Measurements from ENCODE around the gene EIF2S2.
"Not testable (repeated sequence)": the region's sequence is repeated elsewhere in the genome, so short reads cannot be mapped to it uniquely, and the experiment has no call there.

The EIF2S2 gene, protein sequence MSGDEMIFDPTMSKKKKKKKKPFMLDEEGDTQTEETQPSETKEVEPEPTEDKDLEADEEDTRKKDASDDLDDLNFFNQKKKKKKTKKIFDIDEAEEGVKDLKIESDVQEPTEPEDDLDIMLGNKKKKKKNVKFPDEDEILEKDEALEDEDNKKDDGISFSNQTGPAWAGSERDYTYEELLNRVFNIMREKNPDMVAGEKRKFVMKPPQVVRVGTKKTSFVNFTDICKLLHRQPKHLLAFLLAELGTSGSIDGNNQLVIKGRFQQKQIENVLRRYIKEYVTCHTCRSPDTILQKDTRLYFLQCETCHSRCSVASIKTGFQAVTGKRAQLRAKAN

DNA sequence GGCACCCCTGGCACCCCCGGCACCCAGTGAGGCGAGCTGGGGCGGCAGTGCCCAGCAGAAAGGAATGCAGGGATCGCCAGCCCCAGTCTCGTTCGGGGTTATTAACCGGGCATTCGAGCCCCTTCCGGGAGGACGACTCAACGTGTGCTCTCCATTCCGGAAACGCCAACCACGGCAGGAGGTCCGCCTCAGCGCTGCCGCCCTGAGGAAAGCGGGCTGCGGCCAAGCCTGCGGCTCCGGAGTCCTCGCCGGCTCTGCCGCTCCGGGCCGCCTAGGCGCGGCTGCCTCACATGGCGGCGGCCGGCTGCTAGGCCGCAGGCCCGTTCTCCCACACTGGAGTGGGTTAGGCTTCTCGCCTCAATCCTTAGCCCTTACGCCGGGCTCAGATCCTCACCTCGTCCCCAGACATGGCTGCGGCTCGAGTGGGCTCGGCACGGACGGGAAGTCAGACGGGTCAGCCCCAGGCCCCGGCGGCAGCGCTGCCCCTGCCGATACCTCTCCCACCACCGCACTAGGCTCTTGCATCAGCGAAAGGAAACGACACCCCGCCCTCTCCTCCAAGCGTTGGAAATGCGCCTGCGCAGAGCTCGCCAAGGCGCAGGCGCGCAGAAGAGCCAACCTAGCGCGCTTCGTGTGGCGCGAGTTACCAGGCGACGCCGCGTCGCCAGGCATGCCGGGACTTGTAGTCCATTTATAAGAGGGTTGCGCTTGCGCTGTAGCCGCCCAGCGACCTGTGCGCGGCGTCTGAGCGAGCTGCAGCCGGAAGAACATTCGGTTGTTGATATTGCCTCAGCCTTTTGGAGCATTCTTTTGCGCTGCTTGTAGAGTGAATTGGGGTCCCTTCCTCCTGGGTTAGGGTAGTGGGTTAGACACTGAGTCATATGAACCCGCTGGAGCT lies at the start of gene EIF2S2:
Gene EIF2S2, minus strand, starts transcription at position 542 of the 898 bp plus-strand sequence. Its CDS starts 133 bp downstream, at position 409.
- FAIRE-seq = peak; percentile 91

DNA sequence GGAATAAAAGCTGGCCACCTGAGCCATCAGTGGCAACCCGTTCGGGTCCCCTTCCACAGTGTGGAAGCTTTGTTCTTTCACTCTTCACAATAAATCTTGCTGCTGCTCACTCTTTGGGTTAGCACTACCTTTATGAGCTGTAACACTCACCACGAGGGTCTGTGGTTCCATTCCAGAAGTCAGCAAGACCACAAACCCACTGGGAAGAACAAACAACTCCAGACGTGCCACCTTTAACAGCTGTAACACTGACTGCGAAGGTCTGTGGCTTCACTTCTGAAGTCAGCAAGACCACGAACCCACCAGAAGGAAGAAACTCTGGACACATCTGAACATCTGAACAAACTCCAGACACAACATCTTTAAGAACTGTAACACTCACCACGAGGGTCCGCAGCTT lies 45.7 kb upstream of the EIF2S2 start:
- FAIRE-seq = not testable (repeated sequence)

DNA sequence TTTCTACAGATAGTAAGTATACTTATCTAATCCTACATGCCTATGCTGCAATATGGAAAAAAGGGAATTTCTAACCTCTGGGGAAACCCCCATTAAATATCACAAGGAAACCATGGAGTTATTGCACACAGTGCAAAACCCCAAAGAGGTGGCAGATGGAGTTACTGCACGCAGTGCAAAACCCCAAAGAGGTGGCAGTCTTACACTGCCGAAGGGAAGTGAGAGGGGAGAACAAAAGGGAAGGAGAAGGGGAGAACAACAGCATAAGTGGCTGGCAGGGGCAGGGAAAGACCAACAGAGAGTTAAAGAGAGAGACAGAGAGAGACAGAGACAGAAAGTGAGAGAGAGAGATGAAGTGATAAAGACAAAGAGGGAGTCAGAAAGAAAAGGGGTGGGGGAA lies 43.8 kb upstream of the EIF2S2 start:
- FAIRE-seq = no peak

DNA sequence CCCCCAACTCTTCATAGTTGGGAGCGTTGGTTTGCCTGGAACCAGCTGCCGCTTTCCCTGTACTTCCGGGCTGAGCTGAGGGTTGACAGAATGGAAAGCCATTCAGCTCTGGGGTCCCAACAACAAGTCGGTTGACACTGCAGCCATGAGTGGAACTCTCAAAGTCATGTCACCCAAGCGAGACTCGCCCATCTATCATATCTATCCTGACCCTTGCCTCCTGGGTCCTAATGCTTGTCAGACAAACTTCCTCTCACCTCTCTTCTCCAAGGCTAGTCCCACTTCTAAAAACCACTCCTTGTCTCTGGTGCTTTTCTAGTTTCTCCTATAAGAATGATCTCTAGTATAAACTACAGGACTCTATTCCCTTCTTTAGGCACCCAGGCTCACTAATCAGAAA lies 41.1 kb upstream of the EIF2S2 start:
- not testable (repeated sequence) for FAIRE-seq

DNA sequence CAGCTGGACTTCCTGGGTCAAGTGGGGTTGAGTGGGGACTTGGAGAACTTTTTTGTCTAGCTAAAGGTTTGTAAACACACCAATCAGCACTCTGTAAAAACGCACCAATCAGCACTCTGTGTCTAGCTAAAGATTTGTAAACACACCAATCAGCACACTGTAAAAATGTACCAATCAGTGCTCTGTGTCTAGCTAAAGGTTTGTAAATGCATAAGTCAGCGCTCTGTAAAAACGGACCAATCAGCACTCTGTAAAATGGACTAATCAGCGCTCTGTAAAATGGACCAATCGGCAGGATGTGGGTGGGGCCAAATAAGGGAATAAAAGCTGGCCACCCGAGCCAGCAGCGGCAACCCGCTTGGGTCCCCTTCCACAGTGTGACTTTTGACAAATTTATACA lies 40.0 kb upstream of the EIF2S2 start:
- FAIRE-seq = not testable (repeated sequence)

DNA sequence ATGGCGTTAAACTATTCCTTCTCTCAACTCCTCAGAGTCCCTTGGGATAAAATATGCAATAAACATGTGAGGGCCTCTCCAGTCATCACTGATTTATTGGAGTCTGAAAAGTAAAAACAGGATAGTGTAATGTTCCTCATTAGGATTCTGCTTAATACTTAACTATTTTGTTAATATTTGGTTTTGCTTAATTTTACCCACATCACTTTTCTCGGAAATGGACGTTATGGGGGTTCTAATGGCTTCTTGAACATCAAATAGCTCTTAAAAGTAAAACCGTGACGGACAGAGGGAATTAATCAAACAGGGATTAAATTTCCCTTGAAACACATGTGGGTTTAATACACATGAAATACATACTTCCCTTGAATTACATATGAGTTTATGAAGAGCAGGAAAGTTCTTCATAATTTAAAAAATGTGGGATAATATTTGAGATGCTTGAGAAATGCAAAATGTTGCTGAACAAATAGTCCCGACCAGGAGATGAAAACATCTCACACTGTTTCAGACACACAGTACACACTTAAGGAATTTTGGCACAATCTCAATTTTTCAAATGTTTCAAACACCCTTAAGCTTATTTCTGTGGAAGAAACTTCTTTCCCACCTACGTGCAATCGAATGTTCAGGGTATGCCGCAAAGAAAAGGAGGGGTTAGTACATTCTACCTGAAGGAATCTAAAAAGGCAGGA lies 38.4 kb upstream of the EIF2S2 start:
- no peak for FAIRE-seq

DNA sequence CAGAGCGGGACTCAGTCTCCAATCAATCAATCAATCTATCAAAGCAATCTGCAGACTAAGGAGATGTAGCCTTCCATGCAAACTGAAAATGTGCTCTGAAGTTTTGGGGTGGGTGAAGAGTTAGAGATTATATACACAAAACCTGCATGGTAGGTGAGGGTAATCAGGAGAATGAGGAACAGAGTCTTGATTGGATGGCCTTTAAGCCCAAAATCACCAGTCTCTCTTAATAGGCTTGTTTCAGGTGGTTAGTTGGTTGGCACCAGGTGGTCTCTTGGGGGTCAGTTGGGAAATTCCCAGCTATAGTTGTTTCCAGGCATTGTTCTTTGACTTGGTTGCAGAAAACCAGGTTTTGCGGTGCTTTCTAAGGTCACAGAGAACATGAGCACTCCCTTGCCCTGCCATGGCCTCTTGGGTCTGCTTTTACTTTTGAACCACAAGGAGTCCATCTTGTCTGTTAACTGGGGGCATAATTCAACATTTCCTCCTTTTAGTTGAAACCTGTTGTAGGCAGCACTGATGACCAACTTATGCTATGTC lies 33.3 kb upstream of the EIF2S2 start:
- no peak for FAIRE-seq

DNA sequence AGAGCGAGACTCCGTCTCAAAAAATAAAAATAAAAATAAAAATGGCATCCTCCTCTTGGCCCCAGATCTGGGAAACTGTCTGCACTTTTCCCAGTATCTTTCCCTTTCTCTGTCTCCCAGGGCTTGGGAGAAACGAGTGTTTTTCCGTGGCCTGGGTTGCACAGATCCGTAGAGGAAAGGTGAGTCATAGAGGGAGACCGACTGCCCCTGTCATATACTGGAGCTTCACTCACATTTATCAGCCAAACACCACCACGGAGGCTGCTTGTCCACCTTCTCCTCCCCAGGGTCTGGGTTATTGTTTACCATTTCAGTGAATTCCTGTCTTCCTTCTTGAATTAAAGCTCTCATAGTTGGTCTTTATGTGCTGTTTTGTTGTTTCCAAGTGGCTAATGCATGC lies 31.9 kb upstream of the EIF2S2 start:
- no peak for FAIRE-seq

DNA sequence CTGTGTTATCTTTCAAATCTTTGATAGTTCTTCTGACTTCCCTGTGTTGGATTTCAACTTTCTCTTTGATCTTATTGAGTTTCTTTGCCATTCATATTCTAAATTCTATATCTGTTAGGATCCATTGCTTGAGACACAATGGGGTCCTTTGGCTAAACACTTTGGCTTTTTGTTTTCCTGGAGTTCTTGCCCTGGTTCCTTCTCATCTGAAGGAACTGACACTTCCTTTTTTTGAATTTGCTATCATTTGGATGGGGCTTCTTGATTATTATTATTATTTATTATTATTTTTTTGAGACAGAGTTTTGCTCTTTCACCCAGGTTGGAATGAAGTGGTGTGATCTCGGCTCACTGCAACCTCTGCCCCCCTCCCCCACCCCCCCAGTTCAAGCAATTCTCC lies 30.1 kb upstream of the EIF2S2 start:
- FAIRE-seq = no peak

DNA sequence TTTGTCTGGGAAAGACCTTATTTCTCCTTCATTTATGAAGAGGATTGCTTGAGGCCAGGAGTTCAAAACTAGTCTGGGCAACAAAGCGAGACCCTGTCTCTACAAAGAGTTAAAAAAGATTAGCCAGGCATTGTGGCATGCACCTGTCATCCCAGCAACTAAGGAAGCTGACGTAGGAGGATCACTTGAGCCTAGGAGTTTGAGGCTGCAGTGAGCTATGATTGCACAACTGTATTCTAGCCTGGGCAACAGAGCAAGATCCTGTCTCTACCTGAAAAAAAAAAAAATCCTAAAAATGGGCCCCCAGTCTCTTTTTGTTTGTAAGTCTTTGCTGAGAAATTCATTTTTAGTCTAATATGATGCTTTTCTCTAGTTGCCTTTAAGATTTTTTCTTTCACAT lies 29.2 kb upstream of the EIF2S2 start:
- no peak for FAIRE-seq

DNA sequence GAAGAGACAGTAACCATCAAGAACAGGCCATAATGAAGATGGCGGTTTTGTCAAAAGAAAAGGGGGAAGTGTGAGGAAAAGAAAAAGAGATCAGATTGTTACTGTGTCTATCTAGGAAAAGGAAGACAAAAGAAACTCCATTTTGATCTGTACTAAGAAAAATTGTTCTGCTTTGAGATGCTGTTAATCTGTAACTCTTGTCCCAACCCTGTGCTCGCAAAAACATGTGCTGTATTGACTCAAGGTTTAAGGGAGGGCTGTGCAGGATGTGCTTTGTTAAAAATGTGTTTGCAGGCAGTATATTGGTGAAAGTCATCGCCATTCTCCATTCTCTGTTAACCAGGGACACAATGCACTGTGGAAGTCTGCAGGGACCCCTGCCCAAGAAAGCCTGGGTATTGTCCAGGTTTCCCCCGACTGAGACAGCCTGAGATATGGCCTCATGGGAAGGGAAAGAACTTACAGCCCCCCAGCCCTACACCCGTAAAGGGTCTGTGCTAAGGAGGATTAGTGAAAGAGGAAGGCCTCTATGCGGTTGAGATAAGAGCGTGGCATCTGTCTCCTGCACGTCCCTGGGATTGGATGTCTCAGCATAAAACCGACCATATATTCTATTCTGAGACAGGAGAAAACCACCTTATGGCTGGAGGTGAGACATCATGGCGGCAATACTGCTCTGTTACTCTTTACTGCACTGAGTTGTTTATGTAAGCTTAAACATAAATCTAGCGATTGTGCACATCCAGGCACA lies 23.7 kb upstream of the EIF2S2 start:
- not testable (repeated sequence) for FAIRE-seq

DNA sequence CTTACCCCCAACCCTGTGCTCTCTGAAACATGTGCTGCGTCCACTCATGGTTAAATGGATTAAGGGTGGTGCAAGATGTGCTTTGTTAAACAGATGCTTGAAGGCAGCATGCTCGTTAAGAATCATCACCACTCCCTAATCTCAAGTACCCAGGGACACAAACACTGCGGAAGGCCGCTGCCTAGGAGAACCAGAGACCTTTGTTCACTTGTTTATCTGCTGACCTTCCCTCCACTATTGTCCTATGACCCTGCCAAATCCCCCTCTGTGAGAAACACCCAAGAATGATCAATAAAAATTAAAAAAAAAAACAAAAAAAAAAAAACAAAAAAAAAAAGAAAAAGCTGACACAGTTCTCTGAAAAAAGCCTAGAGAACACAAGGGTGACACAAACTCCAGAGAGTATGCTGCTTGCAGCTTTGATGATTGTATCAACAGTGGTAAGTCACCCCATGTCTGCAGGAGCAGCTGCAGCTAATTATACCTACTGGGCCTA lies 21.4 kb upstream of the EIF2S2 start:
- FAIRE-seq = not testable (repeated sequence)

DNA sequence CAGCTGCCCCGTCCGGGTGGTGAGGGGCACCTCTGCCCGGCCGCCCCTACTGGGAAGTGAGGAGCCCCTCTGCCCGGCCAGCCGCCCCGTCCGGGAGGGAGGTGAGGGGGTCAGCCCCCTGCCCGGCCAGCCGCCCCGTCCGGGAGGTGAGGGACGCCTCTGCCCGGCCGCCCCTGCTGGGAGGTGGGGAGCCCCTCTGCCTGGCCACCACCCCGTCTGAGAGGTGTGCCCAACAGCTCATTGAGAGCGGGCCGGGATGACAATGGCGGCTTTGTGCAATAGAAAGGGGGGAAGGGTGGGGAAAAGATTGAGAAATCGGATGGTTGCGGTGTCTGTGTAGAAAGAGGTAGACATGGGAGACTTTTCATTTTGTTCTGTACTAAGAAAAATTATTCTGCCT lies 20.9 kb upstream of the EIF2S2 start:
- not testable (repeated sequence) for FAIRE-seq

DNA sequence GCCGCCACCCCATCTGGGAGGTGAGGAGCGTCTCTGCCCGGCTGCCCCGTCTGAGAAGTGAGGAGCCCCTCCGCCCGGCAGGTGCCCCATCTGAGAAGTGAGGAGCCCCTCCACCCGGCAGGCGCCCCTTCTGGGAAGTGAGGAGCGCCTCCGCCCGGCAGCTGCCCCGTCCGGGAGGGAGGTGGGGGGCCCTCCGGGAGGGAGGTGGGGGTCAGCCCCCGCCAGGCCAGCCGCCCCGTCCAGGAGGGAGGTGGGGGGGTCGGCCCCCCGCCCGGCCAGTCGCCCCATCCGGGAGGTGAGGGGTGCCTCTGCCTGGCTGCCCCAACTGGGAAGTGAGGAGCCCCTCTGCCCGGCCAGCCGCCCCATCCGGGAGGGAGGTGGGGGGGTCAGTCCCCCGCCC lies 20.4 kb upstream of the EIF2S2 start:
- not testable (repeated sequence) for FAIRE-seq

DNA sequence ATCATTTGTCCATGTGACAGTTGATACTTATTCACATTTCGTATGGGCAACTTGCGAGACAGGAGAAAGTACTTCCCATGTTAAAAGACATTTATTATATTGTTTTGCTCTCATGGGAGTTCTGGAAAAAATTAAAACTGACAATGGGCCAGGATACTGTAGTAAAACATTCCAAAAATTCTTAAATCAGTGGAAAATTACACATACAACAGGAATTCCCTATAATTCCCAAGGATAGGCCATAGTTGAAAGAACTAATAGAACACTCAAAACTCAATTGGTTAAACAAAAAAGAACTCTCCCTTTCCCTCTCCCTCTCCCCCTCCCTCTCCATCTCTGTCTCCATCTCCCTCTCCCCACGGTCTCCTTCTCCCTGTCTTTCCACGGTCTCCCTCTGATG lies 19.4 kb upstream of the EIF2S2 start:
- FAIRE-seq = no peak

DNA sequence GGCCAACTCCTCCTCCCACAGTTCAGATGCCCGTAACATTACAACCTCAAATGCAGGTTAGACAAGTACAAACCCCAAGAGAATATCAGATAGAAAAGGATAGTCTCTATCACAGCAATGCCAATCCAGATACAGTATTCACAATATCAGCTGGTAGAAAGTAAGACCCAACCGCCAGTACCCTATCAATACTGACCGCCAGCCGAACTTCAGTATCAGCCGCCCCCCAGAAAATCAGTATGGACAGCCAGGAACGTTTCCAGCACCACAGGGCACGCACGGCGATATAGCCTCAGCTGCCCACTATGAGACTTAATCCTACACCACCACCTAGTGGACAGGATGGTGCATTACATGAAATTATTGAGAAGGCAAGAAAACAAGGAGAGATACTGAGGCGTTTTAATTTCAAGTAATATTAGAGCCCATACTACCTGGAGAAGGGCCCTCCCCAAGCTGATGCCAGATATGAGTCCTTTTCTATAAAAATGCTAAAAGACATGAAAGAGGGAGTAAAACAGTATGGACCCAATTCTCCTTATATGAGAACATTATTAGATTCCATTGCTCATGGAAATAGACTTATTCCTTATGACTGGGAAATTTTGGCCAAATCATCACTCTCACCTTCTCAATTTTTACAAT lies 17.6 kb upstream of the EIF2S2 start:
- FAIRE-seq = no peak

DNA sequence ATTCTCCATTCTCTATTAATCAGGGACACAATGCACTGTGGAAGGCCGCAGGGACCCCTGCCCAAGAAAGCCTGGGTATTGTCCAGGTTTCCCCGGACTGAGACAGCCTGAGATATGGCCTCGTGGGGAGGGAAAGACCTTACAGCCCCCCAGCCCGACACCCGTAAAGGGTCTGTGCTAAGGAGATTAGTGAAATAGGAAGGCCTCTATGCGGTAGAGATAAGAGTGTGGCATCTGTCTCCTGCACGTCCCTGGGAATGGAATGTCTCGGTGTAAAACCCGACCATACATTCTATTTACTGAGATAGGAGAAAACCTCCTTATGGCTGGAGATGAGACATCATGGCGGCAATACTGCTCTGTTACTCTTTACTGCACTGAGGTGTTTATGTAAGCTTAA lies 15.7 kb upstream of the EIF2S2 start:
- no peak for FAIRE-seq

DNA sequence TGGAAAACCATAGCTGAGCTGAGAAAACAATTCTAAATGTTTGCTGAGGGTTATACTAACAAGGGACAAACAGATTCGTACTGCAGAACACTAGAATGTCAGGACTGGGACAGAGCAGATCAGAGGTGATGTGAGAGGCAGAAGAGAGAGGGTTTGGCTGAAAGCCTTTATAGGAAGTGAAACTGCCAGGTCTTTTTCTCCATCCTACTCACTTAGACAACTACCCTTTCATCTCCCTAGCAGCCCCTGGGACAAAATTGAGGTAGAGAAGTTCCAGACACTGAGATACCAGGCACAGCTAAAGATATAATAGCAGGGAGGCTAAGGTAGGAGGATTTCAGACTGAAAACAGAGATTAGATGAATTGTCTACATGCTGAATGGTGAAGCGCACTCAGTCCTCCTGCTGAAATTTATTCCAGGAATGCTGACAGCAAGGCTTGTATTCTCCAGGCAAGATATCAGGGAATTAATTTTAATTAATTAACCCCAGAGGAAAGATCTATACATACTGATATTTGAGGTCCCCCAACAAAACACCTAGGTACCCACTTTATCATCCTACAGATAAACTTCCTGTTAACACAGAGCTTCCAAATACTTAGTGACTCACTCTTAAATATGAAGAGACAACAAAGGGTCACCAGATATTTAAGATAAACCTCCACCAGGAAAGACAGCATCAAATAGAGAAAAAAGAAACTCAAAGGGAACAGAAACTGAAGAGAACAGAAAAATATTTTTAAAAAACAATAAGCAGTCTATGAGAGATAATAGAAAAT lies 12.6 kb upstream of the EIF2S2 start:
- no peak for FAIRE-seq

DNA sequence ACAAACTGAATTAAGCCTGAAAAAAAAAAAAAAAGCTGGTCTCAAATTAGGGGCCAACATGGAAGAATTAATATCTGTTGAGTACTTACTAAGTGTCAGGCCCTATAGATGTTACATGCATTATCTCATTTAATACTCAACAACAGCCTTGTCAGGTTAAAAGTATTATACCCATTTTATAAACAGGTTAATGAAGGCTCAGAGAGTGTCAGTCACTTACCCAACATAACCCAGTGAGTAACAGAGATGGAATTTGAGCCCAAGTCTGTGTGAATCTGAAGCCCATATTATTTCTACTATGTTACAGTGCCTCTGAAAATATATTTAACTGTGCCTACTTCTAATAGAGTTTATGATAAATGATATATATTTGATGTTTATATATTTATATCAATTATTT lies 11.3 kb upstream of the EIF2S2 start:
- no peak for FAIRE-seq

DNA sequence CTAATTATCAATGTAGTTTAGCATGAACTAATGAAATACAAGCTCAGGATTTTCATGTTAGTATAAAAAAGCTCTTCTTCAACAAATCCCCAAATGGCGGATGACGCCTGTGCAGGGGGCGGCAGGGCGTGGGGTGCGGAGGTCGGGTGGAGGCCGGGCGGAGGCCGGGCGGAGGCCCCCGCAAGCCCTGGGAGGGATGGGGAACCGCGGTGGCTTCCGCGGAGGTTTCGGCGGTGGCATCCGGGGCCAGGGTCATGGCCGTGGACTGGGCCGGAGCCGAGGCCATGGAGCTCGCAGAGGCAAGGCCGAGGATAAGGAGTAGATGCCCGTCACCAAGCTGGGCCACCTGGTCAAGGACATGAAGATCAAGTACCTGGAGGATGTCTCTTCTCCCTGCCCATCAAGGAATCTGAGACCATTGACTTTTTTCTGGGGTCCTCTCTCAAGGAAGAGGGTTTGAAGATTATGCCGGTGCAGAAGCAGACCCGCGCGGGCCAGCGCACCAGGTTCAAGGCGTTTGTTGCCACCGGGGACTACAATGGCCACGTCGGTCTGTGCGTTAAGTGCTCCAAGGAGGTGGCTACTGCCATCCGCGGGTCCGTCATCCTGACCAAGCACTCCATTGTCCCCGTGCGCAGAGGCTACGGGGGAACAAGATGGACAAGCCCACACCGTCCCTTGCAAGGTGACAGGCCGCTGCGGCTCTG lies 10.4 kb upstream of the EIF2S2 start:
- FAIRE-seq = no peak
